ENCODE measurements around the gene ST3GAL4.
"Not testable (repeated sequence)": the region's sequence is repeated elsewhere in the genome, so short reads cannot be mapped to it uniquely, and the experiment has no call there.

Gene ST3GAL4

GRCh38 chr11:126391286-126391954 lies 35.9 kb downstream of the ST3GAL4 start:
- no peak for DNase-seq

GRCh38 chr11:126391970-126392632 lies 36.6 kb downstream of the ST3GAL4 start:
- no peak for DNase-seq

DNA sequence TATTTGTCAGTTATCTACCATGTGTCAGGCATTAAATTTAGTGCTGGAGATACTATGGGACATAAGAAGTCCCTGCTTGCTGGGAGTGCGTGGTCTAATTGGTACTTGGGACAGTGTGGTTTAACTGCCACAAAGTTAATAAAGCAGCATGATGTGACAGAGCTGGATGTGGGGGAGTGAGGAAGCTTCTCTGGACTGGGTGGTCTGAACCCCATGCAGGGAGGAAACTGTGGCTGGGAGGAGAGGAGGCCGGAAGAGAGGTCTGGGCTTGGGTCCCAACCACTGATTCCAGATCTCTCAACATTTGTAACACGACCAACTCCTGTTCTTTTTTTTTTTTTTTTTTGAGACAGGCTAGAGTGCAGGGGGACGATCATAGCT lies 37.1 kb downstream of the ST3GAL4 start:
- DNase-seq: no peak

GRCh38 chr11:126393143-126393542 lies 37.7 kb downstream of the ST3GAL4 start:
- DNase-seq: no peak

DNA sequence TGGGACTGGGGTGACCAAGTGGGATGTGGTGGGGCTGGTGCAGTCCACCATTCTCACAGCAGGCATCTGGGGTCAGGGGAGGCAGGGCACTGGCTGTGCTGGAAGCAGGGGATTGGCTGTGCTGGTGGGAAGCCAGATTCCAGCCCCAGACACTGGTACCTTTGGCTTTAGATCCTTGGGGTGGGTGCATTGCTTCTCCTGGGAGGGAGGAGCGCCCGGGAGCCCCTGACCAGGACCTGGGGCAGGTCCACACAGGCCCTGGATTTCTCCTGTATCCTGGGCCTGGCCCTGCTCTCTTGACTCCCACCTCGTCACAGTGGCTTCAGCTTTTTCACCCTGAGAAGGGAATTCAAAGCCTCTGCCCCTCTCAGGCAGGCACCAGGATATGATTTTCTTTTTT lies 38.5 kb downstream of the ST3GAL4 start:
- DNase-seq: no peak

DNA sequence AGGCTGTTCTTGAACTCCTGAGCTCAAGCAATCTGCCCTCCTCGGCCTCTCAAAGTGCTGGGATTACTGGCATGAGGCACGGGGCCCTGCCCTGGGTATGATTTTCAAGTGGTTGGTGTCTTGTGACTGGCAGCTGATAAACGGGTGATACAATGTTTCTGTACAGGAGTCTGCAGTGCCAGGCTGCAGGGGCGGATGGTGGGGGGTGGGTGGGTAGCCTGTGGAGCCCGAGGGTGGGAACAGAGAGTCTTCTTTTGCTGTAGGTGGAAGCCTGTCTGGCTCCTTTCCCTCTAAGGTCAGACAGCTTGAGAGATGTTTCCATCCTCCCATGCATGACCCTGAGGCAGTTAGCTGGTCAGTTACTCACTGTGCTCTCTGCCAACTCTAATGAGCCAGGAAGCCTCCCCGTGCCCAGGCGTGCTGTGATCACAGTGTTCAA lies 39.2 kb downstream of the ST3GAL4 start:
- not testable (repeated sequence) for DNase-seq

GRCh38 chr11:126395784-126396183 lies 40.3 kb downstream of the ST3GAL4 start:
- not testable (repeated sequence) for DNase-seq

- DNase-seq: not testable (repeated sequence)
Measured at GRCh38 chr11:126396266-126396665, 40.8 kb downstream of the ST3GAL4 start.

DNA sequence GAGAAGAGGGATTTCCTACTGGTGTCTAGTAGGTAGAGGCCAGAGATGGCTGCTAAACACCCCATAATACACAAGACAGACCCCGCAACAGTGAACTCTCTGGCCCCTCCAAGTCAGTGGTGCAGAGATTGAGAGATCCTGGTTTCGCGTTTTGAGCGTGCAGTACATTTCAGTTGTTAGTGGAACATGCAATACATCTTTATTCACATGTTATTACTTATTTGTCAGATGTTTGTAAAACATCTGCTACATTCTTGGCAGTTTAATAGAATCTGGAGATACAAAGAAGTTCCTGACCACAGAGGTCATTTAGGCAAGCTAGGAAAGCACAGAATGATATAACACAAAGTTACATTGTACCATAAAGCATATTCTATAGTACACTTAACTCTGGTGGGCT lies 41.5 kb downstream of the ST3GAL4 start:
- no peak for DNase-seq

DNA sequence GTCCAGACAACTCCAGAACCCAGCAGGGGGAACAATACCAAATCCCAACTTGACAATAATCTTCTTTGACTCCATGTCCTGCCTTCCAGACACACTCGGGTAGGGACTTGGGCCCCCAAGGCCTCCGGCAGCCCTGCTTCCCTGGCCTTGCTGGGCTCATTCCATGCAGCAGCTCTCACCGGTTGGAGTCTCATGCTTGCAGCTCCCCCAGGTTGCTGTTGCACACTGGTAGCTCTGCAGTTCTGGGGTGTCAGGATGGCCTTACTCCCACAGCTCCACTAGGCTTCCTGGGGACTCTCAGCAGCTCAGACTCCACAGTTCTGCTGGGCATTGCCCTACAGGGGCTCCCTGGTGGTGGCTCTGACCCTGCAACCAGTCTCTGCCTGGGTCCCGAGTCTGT lies 42.8 kb downstream of the ST3GAL4 start:
- no peak for DNase-seq

- DNase-seq: no peak
Measured at GRCh38 chr11:126398721-126399120, 43.2 kb downstream of the ST3GAL4 start.

DNA sequence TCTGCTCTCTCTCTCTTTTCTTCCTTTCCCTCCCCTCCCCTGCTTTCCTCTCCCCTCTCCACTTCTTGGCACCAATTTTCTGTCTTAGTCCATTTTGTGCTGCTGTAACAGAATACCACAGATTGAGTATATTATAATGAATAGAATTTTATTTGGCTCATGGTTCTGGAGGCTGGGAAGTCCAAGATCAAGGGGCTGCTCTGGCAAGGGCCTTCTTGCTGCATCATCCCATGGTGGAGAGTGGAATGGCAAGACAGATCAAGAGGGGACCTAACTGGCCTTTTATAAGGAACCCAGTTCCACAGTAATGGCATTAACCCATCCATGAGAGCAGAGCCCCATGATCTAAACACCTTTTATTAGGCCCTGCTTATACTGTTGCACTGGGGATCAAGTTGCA lies 44.5 kb downstream of the ST3GAL4 start:
- DNase-seq: no peak

DNA sequence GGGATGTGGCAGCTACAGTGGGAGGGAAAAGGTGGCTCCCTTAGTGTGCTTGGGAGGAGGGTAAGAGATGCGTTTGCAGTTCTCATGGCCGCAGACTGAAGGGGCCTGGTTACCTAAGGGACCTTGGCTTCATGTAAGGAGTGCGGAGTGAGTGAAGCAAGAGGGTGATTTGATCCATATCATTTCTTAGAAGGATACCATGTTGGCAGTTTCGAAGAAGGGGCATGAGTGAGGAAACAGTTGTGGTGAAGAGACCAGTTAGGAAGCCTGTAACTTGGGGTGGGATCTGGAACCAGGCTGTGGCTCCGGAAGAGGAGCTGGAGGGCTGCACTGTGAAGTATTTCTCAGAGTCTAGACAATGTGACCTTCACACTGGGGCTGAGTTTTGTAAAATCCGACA lies 45.0 kb downstream of the ST3GAL4 start:
- DNase-seq: no peak

GRCh38 chr11:126403022-126403581 lies 47.6 kb downstream of the ST3GAL4 start:
- no peak for DNase-seq

DNA sequence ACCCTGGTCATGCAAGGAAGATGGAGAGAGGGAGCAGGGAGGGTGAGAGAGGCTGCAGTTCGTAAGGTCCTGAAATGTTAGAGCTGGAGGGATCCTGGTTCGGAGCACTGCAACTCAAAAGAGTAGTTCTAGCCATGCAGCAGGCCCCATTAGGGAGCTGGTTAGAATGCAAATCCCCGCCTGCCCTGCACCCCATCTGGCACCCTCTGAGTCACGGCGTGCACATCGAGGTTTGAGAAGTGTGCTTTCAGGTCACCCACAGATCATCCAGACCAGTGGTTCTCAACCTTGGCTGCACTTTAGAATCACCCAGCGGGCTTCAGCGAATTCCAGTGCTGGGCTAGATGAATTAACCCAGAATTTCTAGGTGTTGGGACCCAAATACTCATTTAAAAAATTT lies 48.2 kb downstream of the ST3GAL4 start:
- no peak for DNase-seq

DNA sequence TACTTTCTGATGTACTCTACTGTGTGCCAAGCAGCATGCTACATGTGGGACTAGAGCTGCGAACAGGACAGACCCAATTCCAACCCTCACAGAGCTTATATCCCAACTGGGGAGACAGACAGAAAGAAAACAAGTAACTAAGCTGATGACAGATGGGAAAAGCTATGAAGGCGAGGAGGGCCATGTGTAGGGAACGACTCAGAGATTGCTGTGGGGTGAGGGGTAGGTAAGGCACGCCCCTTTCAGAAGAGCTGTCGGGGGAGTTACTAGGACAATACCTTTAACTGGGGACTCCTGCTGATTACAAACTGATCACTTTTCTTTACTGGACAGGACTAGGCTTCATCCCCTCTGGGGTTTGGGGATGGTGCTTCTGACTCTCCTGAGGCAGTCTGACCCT lies 48.9 kb downstream of the ST3GAL4 start:
- DNase-seq: no peak

DNA sequence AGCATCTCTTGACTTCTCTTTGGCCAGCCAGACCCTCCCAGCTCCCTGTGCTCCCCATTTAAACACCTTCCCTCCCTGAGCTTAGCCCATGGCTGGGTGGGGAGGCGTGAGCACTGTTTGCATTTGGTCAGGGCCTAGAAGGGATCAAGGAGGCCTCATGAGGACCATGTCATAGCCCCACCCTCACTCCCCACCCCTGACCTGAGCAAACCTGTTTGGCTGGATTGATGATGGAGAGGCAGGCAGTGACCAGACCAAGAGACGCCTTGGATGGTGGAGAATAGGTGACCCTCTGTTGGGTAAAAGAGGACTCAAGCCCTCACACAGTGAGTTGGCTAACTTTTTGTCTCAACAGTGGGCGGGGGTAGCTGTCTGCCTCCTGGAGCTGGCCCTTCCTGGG lies 49.9 kb downstream of the ST3GAL4 start:
- no peak for DNase-seq

GRCh38 chr11:126405906-126406305 lies 50.4 kb downstream of the ST3GAL4 start:
- DNase-seq: no peak

GRCh38 chr11:126406368-126406767 lies 50.9 kb downstream of the ST3GAL4 start:
- no peak for DNase-seq

DNA sequence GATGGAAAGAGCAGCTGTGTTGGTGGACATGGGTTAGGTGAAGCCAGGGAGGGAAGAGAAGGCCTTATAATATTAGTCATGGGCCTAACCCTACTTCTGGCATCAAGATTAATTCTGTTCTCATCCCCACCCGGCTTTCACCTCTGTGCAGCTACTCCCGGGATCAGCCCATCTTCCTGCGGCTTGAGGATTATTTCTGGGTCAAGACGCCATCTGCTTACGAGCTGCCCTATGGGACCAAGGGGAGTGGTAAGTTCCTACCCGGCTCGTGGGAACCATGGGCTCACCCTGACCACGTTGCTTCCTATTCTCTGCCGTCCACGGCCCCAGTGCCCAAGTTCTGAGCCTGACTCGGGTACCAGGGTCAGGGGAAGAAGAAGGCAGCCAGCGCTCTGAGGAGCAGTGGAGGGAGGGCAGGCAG lies 51.6 kb downstream of the ST3GAL4 start:
- no peak for DNase-seq

GRCh38 chr11:126407682-126408288 lies 52.3 kb downstream of the ST3GAL4 start:
- no peak for DNase-seq

DNA sequence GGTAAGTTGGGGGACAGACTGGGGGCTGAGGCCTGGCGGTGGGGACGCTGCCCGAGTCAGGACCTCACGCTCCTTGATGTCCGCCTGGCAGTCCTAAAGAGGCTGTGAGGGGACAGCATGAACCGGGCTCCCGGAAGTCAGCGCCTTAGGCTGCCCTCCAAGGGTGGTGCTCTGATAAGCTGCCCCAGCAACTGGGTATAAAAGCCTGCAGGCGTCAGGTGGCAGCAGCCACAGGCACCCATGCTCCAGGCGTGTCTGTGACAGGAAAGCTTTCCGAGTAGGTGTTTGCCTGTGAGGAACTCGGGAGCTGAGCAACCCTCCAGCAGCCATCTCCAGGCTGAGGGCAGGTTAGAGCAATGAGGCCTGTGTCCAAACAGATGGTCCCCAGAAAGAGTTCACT lies 53.0 kb downstream of the ST3GAL4 start:
- DNase-seq: no peak

DNA sequence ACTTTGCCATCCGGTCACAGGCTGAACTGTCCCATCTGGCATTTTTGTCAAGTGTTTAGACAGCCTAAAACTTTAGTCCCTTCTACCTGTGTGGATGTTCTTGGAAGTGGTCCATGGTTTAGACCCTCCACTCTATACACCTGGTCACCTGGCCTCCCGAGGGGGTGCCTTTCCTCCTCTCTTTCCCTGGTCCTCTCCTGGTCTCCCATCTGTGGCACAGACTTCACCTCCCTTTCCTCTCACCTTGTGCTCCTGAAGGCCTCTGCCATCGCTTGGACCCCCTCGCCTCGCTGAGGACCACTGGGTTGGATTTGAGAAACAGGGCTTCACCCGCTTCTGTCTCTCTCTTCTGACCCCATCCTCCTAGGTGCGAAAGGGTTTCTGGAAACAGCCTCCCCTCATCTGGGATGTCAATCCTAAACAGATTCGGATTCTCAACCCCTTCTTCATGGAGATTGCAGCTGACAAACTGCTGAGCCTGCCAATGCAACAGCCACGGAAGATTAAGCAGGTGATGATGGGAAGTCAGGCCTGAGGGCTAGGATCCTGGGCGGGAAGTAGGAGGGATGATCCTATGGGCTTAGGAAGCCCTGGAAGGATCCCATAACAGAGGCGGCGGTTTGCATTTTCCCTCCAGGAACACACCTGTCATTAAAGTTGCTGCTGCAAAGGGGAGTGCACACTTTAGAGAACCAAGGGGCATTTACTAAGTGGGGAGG lies 53.6 kb downstream of the ST3GAL4 start:
- no peak for DNase-seq

Data from GOT3 (cell line).